CD4-positive, alpha-beta T cell treated with Interleukin-6 at 100 ng/mL for 8 hours (primary cell): ENCODE data around the gene IGFBP7.
"Not testable (repeated sequence)": the region's sequence is repeated elsewhere in the genome, so short reads cannot be mapped to it uniquely, and the experiment has no call there.

Source experiments
- DNase-seq: peaks from one replicate; pipeline ENCODE4 v3.0.0-alpha.2; 2020; ENCODE audit warnings: mixed read lengths, low spot score

The IGFBP7 gene

DNA sequence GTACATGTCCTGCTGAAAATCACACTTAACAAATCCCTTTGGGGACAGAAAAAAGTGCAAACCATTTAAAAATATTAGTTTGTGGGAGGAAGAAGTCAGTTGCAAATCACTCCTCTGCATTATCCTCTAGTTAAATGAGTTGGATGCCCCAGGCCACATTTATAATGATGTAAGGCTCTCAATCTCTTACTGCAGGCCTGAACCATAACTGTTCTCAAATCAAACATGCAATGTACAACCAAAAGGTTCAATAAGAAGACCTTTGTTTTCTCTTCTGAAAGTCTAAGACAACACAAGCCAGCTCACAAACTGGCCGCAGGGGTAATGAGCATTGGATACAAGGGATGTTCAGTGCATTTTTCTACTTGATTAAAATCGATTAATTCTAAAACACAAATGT is 39.7 kb downstream of the IGFBP7 start:
- no peak for DNase-seq

DNA sequence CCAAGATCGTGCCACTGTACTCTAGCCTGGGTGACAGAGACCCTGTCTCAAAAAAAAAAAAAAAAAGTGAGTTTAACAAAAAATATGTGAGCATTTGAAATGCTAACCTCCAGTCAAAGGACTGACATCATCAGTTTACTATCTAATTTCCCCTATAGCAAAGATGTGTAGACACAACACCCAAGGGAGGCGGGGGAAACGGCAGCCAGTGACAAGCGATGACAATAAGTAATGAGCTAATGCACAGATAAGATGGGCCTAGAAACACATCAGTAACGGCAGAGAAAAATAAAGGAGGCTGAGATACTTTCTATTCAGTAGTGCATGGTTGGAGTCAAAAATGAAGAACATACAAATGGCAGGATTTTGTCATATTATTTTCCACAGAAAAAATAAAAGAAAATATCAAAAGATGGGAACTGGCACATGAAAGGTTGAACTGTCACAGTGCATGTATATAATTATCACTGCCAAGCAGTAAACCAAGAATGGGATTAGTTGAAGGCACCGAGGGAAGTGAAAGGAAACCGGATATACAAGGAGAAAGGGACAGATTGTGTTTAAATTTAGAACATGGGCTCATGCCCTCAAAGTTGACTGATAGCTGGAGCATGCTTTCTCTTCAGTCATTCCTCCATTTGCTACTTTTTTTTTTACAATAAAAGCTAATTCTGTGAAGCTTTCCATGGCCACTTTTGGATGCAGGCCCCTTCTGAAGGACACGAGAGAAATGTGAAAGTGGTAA is 41.8 kb downstream of the IGFBP7 start:
- no peak for DNase-seq

DNA sequence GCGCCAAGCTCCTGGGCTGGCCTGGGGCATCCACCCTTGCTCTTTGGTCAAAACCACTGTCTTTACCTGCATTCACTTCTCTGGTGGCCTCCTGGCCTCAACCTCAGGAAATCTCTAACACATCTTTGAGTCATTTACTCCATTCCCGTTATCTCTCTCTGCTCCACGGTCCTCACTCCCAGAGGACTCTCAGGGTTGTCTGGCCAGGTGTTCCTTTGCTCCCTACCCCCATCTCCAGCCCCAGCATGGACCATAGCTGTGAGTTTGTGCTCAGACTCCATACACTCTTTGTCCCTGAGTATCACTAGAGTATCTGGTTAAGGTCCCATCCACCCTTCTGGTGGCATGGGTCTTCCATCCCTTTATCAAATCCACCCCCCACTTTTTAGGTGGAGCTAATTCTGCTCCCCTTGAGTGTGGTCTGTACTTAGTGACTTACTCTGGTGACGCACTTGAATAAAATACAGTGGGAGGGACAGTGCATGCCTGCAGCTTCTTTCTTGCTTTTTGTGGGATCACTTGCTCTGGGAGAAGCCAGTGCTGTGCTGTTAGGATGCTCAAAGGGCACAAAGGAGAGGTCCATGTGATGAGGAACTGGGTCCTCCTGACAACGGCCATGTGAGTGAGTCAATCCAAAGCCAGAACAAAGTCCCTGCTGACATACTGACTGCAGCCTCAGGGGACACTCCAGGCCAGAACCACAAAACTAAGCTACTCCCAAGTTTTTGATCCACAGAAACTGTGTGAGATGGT is 44.3 kb downstream of the IGFBP7 start:
- no peak for DNase-seq

DNA sequence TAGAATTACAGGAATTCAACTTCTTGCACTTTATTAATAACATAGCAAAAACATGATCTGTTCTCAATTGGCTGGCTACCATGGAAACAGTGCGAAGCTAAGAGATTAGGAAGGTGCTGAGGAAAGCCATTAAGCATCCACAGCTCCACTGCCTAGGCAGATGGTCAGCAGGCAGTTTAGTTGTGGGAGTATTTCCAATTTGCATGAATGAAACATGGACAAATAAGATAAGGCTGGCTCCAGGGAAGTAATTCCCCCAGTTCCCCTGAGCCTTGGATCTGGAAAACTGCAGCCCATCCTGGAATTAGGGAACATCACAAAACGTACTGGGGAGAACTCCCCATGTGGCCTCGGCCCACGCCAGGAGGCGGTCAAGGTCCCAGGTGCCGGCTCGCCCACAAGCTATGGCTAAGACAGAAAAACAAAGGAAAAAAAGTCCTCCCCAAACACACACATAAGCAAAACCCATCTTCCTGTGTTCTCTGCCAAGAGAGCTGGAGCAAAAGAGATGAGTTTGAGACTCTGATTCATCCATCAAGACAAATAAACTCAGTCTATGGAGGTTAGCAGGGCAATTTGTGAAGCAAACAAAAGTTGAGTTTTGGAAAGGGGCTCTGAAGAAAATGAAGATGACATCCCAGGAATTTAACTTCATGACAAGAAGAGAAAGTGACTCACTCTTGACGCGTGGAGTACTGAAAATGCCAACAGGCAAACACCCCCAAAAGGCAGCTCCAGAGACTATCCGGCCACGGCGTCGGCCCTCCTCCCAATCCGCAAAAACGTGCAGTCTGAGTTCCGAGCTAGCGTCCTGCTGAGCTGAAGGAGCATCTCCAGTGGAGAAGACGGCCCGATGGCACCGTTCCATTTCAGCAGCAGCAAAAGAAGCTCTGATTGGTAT is 45.1 kb downstream of the IGFBP7 start:
- DNase-seq = no peak

DNA sequence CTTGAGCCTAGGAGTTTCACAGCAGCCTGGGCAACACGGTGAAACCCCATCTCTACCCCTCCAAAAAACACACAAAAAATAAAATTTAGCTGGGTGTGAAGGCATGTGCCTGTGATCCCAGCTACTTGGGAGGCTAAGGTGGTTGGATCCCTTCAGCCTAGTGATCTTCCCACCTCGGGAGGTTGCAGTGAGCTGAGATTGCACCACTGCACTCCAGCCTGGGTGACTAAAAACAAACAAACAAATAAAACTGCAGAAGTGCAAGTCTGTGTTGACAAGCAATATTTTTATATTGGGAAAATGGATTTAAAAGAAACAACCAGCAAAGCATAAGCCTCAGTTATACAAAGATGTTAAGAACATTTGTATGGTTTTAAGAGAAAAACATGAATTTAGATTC is 46.1 kb downstream of the IGFBP7 start:
- no peak for DNase-seq

DNA sequence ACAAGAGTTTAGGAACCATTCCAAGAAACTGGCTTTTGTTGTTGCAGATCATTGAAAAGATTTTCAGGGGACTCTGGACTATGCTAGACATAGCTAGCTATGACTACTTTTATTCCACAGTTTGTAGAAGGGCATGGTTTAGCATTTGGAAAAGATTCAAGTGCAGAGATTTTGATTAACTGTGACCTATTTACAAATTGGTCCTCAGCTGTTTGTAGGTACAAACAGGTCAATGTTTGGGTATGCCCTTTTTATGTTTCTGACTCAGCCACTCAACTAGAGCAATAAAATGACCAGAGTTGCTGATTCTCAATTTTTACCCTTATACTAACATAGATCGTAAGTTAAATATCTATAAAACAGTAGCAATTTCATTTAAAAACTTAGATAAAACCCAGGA is 46.7 kb downstream of the IGFBP7 start:
- no peak for DNase-seq

DNA sequence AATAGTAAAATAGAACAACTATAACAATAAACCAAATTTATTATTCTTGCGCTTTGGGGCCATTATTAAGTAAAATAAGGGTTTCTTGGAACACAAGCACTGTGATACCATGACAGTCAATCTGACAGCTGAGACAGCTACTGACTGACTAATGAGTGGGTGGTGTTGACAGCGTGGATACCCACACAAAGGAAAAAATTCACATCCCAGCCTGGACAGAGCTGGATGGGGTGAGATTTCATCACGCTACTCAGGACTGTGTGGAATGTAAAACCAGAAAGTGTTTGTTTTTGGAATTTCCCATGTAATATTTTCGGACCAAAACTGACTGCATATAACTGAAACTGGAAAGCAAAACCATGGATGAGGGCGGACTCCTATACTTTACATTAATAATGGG is 48.8 kb downstream of the IGFBP7 start:
- DNase-seq = no peak

DNA sequence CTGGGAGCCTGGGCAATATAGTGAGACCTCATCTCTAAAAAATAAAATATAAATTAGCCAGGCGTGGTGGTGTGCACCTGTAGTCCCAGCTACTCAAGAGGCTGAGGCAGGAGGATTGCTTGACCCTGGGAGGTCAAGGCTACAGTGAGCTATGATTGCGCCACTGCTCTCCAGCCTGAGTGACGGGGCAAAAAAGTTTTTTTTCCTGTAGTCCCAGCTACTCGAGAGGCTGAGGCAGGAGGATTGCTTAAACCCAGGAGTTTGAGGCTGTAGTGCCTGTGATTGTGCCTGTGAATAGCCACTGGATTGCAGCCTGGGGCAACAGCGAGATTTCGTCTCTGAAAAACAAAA is 49.5 kb downstream of the IGFBP7 start:
- not testable (repeated sequence) for DNase-seq

DNA sequence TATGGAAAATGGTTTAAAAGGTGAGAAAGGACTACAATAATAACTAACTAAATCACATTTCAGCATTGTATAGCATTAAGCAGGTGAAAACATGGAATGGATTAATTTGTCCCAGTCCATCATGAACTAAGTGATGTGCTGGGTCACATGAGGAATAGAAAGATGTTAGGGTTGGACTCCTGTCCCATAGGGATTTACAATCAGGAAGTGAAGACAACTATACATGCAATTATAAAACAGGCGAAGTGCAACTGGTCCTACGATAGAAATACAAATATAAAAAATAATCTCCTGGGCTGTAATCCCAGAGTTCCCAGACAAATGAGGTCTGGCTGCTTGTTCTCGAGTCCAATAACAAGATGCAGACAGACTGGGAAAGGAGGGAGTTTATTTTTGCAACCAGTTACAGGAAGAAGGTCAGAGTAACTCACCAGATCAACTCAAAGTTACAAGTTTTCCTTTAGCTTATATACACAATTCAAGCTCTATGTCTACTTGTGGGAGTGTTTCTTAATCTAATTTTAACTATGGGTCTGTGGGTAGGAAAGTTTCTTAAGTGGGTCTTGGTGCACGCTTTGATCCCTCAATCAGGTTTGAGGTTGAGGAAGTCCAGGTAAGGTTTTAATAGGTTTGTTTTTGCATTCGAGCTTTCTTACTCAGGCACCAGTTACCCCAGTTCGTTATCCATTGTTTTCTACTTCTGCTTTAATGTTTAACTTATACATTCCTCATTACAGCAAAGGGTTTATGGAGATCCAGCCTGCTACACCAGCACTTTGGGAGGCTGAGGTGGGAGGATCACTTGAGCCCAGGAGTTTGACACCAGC is 50.1 kb downstream of the IGFBP7 start:
- DNase-seq = no peak

DNA sequence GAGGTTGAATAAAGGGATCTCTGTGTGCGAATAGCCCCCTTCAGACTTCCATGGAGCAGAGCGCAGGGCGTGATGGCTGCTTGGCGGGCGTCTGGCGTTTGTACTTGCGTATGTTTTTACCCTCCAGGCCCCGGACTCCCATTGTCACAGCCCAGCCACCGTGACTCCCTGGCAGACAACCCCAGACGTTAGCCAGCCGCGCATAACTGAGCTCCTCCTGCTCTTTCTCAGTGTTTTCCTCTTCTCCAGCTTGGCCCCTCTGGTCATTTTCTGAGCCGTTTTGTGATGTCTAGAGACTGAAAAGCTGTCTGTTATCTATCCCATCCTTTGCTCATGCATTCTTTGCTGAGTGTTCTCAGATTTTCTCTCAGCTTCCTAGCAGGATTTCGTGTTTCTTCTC is 54.3 kb downstream of the IGFBP7 start:
- DNase-seq = no peak

DNA sequence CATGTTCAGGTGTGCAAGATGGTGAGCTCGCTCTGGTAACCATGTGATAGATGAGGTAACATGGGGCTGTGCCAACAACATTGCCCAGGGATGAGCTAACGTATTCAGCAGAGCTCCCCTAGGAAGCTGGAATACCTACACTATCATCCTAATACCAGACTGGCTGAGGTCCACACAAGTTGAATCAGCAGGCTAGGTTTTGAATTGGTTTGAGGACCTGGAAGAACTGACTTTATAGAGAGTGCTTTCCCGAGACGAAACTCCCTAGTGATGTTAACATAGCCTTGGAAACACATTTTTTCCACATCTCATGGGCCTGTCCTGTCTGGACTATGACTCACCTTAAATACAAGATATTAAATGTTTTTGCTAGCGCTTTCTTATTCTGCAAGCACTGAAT is 56.7 kb downstream of the IGFBP7 start:
- no peak for DNase-seq

DNA sequence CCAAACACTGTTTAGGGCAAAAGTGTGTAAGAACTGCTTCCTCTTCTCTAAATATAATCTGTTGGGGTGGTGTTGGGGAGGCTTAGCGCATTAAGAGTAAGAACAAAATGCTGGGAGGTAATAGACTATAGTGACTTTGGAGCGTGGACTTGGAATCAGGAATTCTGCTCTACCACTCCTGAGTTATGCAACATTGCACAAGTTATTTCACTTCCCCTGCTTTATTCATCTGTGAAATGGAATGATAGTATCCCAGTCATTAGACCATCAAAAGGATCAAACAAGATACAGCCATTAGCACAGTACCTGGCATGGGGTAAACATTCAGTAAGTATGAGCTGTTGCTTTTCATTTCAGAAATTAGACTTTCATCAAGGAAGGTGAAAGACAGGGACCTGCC is 58.7 kb downstream of the IGFBP7 start:
- DNase-seq = no peak

DNA sequence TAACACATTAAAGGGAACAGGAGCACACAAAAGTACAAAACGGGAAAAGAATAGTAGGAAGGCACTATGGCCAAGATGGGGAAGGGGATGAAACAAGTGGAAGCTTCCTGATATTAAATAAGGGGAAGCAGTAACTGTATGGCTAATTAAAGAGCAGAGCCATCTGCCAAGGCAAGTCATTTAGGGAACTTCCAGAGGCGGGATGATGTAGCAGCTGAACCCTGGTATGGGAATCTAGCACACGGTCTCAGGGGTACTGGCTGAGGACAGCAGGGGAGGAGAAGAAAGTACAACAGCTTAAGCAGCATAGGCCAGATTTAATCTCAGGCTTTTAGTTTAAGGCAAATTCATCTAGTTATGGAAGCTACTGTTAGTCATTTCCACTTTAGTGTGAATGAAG is 59.1 kb downstream of the IGFBP7 start:
- DNase-seq = no peak

DNA sequence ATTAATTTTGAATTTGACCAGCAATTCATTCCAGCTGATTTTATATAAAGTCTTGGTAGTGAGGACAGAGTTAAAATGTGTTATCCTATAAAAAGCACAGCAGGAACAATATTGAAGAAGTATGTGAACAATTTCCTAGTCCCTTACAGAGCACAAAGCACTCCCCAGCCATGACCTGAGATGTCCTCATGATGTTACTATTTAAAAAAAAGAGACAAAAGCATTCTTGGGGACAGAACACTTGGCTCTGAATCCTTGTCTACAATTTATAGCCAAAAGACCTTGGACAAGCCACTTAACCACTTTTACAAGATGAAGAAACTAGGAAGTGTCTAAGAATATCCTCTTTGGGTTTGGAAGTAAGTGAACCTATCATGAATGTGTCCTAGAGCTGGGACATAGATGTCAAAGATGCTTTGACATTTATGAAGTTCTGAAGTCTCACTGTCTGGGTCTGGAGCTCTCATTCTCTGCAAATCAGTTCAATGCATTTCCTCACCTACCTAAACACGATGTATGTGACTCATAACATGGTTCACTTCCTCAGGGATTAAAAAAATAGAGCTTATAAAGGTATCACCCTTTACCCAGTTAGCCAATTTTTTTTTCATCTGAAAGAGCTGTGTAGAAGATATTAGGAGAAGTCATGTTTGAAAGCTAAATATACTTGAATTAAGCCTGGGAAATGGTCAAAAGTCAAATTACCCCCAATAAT is 61.4 kb downstream of the IGFBP7 start:
- no peak for DNase-seq

DNA sequence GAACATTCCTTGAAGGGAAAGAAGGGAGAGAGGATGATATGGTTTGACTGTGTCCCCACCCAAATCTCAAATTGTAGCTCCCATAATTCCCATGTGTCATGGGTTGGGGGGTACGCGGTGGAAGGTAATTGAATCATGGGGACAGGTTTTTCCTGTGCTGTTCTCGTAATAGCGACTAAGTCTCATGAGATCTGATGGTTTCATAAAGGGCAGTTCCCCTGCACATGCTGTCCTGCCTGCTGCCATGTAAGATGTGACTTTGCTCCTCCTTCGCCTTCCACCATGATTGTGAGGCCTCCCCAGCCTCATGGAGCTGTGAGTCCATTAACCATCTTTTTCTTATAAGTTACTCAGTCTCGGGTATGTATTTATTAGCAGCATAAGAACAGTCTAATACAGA is 63.1 kb downstream of the IGFBP7 start:
- not testable (repeated sequence) for DNase-seq

DNA sequence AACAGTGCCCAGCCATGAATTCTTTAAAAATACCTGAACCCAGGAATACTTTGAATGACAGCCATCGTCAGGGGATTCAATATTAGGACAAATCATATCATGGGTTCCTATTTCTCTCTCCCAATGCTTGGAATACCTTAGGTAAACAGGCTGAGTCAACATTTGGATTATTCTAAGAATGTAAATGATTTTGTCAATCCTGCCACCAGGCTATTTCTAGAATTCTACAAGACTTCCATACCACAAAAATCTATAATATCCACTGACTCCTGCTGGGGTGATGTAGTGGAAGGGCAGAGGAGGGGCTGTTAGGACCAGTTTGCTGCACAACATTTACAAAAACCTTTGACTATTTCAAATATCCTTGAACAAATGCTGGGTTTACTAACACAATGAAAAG is 65.2 kb downstream of the IGFBP7 start:
- no peak for DNase-seq

DNA sequence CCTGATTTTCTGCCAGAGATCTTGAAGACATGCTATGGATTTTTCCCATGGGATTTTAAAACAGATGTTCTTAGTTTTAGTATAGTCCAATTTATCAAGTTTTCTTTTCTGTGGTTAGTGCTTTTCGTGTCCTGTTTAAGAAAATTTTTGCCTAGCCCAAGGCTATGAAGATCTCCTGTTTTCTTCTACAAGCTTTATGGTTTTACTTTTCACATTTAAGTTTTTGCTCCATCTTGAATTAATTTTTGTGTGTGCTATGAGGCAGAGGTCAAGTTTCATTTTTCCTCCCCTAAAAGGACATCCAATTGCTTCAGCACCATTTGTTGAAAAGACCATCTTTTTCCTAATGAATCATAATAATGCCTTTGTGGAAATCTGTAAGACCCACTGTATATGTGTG is 65.9 kb downstream of the IGFBP7 start:
- DNase-seq = no peak

DNA sequence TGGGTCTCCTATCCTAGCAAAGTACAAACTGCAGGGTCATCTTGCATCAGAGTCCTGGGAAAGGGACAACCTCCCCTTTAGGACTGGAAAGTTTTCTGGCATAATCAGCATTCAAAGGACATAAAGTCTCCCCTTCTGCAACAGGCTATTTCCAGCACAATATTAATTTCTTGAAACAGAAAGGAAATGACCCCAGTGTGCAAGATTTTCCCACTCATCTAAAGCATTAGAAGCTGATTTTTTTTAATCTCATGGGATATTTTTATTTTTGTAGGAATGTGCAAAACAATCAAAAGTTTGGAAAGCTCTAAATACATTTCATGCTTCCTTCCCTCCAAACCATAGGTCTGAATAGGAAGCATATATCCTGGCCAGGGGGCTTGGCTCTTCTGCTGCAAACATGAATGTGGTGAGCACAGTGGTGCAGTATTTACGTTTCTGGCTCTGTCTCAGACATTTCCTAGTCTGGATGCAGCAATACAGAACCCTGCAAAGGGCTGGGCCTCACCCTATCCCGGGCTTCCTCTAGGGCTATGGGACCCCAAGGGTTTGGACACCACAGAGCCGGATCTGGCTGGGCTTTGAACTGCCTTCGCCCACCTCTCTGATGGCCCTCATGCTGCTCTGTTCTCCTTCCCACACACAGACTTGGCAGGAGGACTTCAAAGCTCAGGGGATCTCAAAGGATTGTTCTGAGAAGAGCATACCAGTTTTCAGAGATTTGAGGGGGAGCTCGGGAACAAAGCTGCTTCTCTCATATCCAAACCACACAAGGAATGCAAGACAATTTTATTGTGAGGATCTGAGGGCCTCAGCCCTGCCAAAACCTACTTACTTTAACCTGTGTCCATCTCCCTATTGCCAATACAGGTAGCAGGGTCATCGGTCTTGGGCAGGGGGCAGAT is 66.6 kb downstream of the IGFBP7 start:
- no peak for DNase-seq

DNA sequence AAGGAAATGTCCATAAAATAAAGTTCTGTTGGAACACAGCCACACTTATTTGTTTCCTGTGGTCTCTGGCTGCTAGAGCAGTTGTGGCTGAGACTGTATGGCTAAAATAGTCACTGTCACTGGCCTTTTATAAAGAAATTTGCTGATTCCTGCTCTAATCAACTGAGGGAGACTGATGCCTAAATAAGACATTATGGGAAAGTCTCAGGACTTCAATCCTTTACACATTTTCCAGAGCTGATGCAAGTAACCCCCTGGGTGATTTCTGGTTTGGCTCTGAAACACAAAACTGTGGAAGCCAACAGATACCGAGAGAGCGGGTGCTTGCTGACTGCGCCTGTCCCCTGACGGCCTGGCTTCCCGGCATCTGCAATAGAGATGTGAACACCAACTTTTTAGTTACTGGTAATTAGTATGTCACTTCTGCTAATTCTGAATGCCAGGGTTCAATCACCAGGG is 67.4 kb downstream of the IGFBP7 start:
- DNase-seq = no peak

DNA sequence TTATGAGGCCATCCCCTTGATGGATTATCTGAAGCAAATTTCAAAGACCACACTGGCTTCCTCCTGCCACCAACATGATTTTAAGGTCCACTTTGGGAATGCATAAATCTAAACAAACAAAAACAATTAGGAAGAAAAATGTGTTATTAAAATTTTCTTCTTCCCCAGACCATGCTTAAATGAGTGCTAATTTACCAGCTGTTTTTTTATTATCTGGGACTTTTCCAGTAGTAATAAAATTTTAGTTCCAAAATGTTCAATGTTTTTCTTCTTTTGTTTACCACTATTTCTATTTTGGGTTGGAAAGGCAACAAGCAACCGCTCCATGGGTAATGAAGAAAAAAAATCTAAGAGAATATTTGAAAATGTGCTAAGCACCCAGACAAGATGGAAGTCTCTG is 69.2 kb downstream of the IGFBP7 start:
- DNase-seq = no peak
